Measurements from ENCODE around the gene SNRNP25.
"Not testable (repeated sequence)": the region's sequence is repeated elsewhere in the genome, so short reads cannot be mapped to it uniquely, and the experiment has no call there.

Gene SNRNP25

GRCh38 chr16:36336-36984, 17.2 kb upstream of the SNRNP25 start:
- Mint-ChIP-seq H3K9me3 (no peaks in the 10 kb centered on the region), H3K27me3 (no peaks in the 10 kb centered on the region)
- no peak for ATAC-seq

GRCh38 chr16:37511-37910, 16.1 kb upstream of the SNRNP25 start:
- Mint-ChIP-seq H3K4me3 (no peak overlapping the region), H3K4me1 (peaks cover 35% of the 10 kb centered on the region), H3K36me3 (ENCODE audit: low read depth) (peaks cover 14% of the 10 kb centered on the region), H3K27me3 (no peaks in the 10 kb centered on the region), H3K9me3 (no peaks in the 10 kb centered on the region), H3K27ac (no peak overlapping the region)
- no peak for DNase-seq
- no peak for ATAC-seq

More at GRCh38 chr16:36336-36984, 17.2 kb upstream of the SNRNP25 start:
- no peak for DNase-seq
- peak overlapping the region; percentile 16 for H3K27ac Mint-ChIP-seq
- peaks cover 27% of the 10 kb centered on the region for H3K4me1 Mint-ChIP-seq
- H3K4me3 Mint-ChIP-seq = no peak overlapping the region
- peaks cover 6% of the 10 kb centered on the region for H3K36me3 Mint-ChIP-seq (ENCODE audit: low read depth)

- ATAC-seq, DNase-seq, H3K9me3 Mint-ChIP-seq, H3K27me3 Mint-ChIP-seq, H3K4me3 Mint-ChIP-seq, H3K27ac Mint-ChIP-seq: not testable (repeated sequence)
- peaks cover 21% of the 10 kb centered on the region for H3K36me3 Mint-ChIP-seq (ENCODE audit: low read depth)
- peaks cover 40% of the 10 kb centered on the region for H3K4me1 Mint-ChIP-seq
Measured at GRCh38 chr16:38206-38605, 15.4 kb upstream of the SNRNP25 start.

- Mint-ChIP-seq H3K36me3 (ENCODE audit: low read depth) (peaks cover 28% of the 10 kb centered on the region), H3K9me3 (no peaks in the 10 kb centered on the region), H3K4me1 (peaks cover 38% of the 10 kb centered on the region), H3K27me3 (no peaks in the 10 kb centered on the region), H3K4me3 (no peak overlapping the region), H3K27ac (peak overlapping the region; percentile 32)
- ATAC-seq = peak; percentile 70
- DNase-seq = peak; percentile 46
Measured at GRCh38 chr16:38941-39892, 14.4 kb upstream of the SNRNP25 start.

- Mint-ChIP-seq H3K27me3 (no peaks in the 10 kb centered on the region), H3K36me3 (ENCODE audit: low read depth) (peaks cover 47% of the 10 kb centered on the region), H3K9me3 (no peaks in the 10 kb centered on the region), H3K4me1 (peaks cover 36% of the 10 kb centered on the region), H3K27ac (no peak overlapping the region), H3K4me3 (no peak overlapping the region)
- no peak for DNase-seq
- ATAC-seq = no peak
Measured at GRCh38 chr16:41439-42068, 12.1 kb upstream of the SNRNP25 start.

- DNase-seq (no peak), ATAC-seq (no peak)
- no peaks in the 10 kb centered on the region for H3K27me3 Mint-ChIP-seq
- H3K27ac Mint-ChIP-seq = no peak overlapping the region
- H3K4me3 Mint-ChIP-seq = no peak overlapping the region
- H3K4me1 Mint-ChIP-seq = peaks cover 36% of the 10 kb centered on the region
- no peaks in the 10 kb centered on the region for H3K9me3 Mint-ChIP-seq
- H3K36me3 Mint-ChIP-seq (ENCODE audit: low read depth) = peaks cover 49% of the 10 kb centered on the region
Measured at GRCh38 chr16:42069-42457, 11.6 kb upstream of the SNRNP25 start.

GRCh38 chr16:42691-43090, 10.9 kb upstream of the SNRNP25 start:
- Mint-ChIP-seq H3K27me3 (no peaks in the 10 kb centered on the region), H3K9me3 (no peaks in the 10 kb centered on the region), H3K4me1 (peaks cover 34% of the 10 kb centered on the region), H3K27ac (no peak overlapping the region), H3K4me3 (no peak overlapping the region), H3K36me3 (ENCODE audit: low read depth) (peaks cover 52% of the 10 kb centered on the region)
- ATAC-seq (no peak), DNase-seq (no peak)

GRCh38 chr16:43294-43693, 10.3 kb upstream of the SNRNP25 start:
- H3K27ac Mint-ChIP-seq = no peak overlapping the region
- DNase-seq (no peak), ATAC-seq (no peak)
- peaks cover 56% of the 10 kb centered on the region for H3K36me3 Mint-ChIP-seq (ENCODE audit: low read depth)
- peaks cover 35% of the 10 kb centered on the region for H3K4me1 Mint-ChIP-seq
- H3K4me3 Mint-ChIP-seq = no peak overlapping the region
- no peaks in the 10 kb centered on the region for H3K9me3 Mint-ChIP-seq
- no peaks in the 10 kb centered on the region for H3K27me3 Mint-ChIP-seq

GRCh38 chr16:44655-45054, 9.0 kb upstream of the SNRNP25 start:
- Mint-ChIP-seq H3K4me1 (peaks cover 22% of the 10 kb centered on the region), H3K27ac (no peak overlapping the region), H3K9me3 (no peaks in the 10 kb centered on the region), H3K4me3 (no peak overlapping the region), H3K27me3 (no peaks in the 10 kb centered on the region), H3K36me3 (ENCODE audit: low read depth) (peaks cover 62% of the 10 kb centered on the region)
- ATAC-seq = no peak
- DNase-seq = no peak

- no peak for ATAC-seq
Measured at GRCh38 chr16:45454-45853, 8.2 kb upstream of the SNRNP25 start.

GRCh38 chr16:46510-46909, 7.1 kb upstream of the SNRNP25 start:
- H3K4me1 Mint-ChIP-seq = peaks cover 33% of the 10 kb centered on the region
- H3K4me3 Mint-ChIP-seq, H3K9me3 Mint-ChIP-seq, H3K27ac Mint-ChIP-seq, H3K27me3 Mint-ChIP-seq, ATAC-seq, DNase-seq: not testable (repeated sequence)
- peaks cover 73% of the 10 kb centered on the region for H3K36me3 Mint-ChIP-seq (ENCODE audit: low read depth)

More at GRCh38 chr16:45454-45853, 8.2 kb upstream of the SNRNP25 start:
- Mint-ChIP-seq H3K9me3 (no peaks in the 10 kb centered on the region), H3K36me3 (ENCODE audit: low read depth) (peaks cover 67% of the 10 kb centered on the region), H3K4me1 (peaks cover 22% of the 10 kb centered on the region), H3K27me3 (no peaks in the 10 kb centered on the region), H3K4me3 (no peak overlapping the region), H3K27ac (no peak overlapping the region)
- DNase-seq = no peak

GRCh38 chr16:47234-47633, 6.4 kb upstream of the SNRNP25 start:
- DNase-seq (no peak), ATAC-seq (no peak)
- Mint-ChIP-seq H3K27me3 (no peaks in the 10 kb centered on the region), H3K36me3 (ENCODE audit: low read depth) (peaks cover 73% of the 10 kb centered on the region), H3K4me1 (peaks cover 34% of the 10 kb centered on the region), H3K4me3 (no peak overlapping the region), H3K9me3 (no peaks in the 10 kb centered on the region), H3K27ac (no peak overlapping the region)

- no peak for DNase-seq
- Mint-ChIP-seq H3K27ac (peak overlapping the region; percentile 28), H3K36me3 (ENCODE audit: low read depth) (peaks cover 46% of the 10 kb centered on the region), H3K4me3 (peak overlapping the region; percentile 100), H3K27me3 (no peaks in the 10 kb centered on the region), H3K9me3 (no peaks in the 10 kb centered on the region), H3K4me1 (peaks cover 39% of the 10 kb centered on the region)
- ATAC-seq = no peak
Measured at GRCh38 chr16:50769-51591, 2.6 kb upstream of the SNRNP25 start.

GRCh38 chr16:54237-54581, 581 bp downstream of the SNRNP25 start:
- H3K4me1 Mint-ChIP-seq = peaks cover 36% of the 10 kb centered on the region
- ATAC-seq (no peak), DNase-seq (no peak)
- peaks cover 34% of the 10 kb centered on the region for H3K36me3 Mint-ChIP-seq (ENCODE audit: low read depth)
- H3K27me3 Mint-ChIP-seq = no peaks in the 10 kb centered on the region
- H3K4me3 Mint-ChIP-seq = peak overlapping the region; percentile 100
- no peaks in the 10 kb centered on the region for H3K9me3 Mint-ChIP-seq
- H3K27ac Mint-ChIP-seq = peak overlapping the region; percentile 98
